Inflammatory macrophage treated with lipopolysaccharide for 4 hours (primary cell): ENCODE data around the gene GATAD2B.
A peak's percentile ranks its signal among the peaks of the same experiment; 100 is the strongest.
"Not testable (repeated sequence)": the region's sequence is repeated elsewhere in the genome, so short reads cannot be mapped to it uniquely, and the experiment has no call there.

Experiments used
- DNase-seq: peaks from one replicate; pipeline ENCODE4 v3.0.0-alpha.2; 2020

Gene GATAD2B

DNA sequence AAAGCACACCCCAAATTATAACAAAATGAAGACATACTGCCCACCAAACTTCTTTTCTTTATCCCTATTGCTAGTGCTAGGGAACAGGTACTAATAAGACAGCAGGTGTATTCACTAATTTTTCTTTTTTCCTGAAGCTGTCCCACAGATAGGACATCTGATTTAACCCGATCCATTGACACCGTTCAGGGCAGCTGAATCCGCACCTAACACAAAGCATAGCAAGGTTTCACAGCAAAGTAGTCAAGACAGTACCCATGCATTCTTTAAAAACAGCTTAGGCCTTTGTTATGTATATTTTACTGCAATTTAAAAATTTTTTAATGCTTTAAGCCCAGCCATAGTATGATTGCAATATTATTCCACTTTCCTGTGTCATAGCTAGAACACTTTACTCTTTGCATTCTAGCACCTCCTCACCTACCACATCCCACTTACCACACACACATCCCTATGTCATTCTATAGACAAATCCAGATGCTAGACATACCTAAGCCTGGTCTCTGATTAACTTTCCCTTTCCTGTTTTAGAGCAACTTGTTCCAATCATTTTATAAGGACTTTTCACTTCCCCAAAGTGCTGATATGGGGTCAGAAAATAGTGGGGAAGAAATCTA, 40.4 kb downstream of the GATAD2B start:
- peak; percentile 25 for DNase-seq

GRCh38 chr1:153881751-153882150, 41.0 kb downstream of the GATAD2B start:
- no peak for DNase-seq

DNA sequence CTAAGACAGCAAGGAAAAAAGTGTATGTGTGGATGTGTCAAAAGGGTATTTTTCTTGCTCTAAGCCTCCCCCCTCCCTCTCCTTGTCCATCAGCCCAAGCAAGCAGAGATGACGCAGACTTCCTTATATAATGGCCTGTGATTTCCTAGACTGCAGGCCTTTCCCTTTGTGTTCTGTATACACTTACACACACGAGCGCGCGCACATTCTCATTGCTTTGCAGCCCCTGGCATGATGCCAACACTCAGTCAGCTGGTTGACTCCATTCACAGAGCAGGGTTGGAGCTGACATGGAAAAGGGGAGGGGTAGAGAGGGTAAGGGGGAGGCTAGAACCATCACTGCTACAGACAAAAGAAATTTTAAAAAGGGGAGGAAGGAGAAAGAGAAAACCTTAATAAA, 41.8 kb downstream of the GATAD2B start:
- DNase-seq: peak; percentile 86

GRCh38 chr1:153880024-153880423, 42.7 kb downstream of the GATAD2B start:
- DNase-seq: no peak

DNA sequence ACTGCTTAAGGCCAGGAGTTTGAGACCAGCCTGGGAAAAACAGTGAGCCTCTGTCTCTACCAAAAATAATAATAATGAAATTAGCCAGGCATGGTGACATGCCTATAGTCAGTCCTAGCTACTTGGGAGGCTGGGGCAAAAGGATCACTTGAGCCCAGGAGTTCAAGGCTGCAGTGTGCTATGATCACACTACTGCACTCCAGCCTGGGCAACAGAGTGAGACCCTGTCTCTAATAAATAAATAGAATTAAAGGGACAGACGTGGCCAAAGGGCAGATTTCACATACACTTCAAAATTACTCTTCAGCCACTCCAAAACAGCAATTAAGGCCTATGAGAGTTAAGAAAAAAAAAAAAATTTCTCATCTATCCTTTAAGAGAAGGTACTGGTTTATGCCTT, 45.7 kb downstream of the GATAD2B start:
- DNase-seq: no peak

DNA sequence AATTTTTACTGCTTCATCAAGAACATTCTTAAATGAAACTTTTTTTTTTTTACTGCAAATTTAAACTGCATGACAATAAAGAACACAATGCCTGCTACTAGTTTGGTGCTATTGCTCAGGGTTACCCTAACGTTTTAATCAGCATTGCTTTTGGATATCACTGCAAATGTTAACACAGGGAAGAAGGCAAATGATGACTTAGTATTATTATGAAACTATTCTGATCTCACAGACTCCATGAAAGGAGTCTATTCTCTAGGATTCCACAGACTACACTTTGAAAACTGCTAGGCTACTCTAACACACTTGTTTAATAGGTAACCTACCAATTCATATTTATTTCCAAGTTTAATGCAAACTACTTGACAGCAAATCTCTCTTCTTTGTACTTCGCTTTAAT, 49.8 kb downstream of the GATAD2B start:
- peak; percentile 48 for DNase-seq

DNA sequence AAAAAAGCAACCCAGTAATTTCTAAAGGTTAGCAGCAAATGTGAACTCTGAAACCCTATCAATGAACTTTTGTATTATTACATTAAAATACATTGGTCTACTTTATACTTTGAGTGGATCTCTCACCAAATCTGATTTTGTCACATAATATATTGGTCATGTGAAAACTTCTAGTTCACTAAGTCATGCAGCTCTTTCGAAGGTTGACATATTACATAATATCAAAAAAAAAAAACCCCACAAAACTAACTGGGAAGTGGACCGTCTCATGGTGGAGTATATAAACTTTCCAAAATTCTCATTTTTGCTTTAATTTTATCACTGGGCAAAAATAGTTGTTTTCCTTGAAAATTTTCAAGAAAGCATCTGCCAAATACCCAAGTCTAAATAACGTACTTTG, 50.4 kb downstream of the GATAD2B start:
- peak; percentile 74 for DNase-seq

DNA sequence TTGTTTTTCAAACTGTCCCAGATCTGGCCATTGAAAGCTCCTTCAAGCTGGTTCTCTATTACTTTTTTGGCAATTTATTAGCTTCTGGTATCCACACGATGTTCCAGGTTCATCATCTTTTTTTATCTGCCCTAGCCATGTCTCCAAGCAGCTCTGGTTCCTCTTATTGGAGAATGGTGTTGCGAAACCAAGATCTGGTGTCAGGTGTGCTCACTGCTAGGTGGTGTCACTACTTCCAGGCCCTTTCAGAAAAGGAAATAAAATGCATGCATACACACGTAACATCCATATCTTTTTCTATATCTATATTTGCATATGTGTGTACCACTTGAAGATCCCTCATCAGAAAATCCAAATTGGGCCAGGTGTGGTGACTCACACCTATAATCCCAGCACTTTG, 53.3 kb downstream of the GATAD2B start:
- DNase-seq: no peak

DNA sequence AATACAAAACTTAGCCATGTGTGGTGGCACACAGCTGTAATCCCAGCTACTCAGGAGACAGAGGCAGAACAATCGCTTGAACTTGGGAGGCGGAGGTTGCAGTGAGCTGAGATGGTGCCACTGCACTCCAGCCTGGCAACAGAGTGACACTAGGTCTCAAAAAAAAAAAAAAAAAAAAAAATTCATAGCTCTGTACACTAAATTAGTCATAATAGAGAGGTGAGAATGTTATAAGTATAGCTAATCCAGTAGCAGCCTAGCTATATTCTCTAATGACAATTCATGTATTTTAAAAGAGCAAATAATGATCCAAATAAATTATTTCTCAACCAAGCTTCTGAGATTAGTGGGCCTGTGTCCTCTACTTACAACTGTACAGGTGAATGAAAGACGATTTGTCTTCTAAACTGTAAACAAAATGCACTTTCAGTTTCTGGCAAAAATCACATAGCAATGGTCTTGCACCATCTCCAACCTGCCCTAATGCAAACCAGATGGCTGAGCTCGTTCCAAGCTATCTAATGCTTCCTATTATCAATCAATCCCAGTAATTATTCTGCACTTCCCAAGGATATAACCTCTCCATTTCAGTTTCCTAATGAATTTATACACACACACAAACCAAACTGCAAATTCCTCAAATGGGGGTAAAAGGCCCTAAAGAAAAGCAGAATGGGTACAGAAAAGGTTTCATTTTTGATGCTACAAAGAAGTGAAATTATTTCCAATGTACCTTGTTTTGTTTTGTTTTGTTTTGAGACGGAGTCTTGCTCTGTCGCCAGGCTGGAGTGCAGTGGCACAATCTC, 56.5 kb downstream of the GATAD2B start:
- DNase-seq: no peak

GRCh38 chr1:153860285-153860684, 62.5 kb downstream of the GATAD2B start:
- no peak for DNase-seq

DNA sequence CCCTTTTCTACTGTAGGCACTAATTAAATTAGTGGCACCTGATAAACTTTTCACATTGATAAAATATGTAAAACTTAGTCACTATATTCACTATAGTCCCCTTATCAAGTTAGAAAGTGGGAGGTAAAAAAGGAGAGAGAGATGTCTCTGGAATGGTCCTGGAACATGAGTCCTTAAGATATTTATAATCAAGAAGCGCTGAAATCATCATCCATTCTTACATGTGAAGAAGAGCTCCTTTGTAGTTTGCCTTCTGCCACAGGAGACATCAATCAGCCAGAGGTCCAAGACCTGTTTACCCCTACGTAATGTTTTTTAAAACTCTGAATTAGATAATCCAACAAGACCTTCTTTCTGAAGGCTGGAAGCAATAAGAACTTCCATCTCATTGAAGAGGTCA, 65.3 kb downstream of the GATAD2B start:
- no peak for DNase-seq

DNA sequence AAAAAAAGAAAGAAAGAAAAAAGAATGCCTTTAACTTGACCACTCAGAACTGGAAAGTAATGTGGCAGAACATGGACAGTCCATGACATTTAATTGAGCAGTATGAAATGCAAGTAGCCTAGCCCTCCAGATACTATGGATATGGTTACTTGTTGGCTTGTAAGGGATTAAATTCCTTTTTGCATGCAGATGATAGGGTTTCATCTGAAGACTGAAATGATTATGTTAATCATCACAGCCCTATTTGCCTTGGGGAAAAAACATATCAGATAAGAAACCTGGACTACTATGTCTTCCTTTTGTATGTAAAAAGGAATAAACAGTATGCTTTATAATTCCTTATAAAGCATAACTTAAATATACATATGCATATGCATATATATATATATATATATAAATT, 66.0 kb downstream of the GATAD2B start:
- DNase-seq: no peak

DNA sequence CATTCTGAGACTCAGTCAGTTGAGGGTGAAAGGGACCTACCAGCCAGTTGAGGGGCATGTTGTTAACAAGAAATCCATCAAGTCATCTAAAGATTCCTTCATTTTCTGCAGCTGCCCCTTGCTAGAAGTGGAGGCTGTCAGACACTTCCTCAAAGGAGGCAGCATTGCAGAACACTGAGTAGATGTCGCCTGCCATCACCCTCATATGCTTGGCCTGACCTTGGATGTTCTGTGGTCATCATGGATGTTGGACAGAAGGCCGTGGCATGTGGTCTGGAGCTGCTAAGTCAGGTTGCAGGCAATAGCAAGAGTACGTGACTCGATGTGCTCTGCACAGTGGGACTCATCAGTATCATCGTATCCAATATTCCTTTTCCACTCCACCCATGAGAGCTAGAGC, 70.6 kb downstream of the GATAD2B start:
- peak; percentile 76 for DNase-seq

- DNase-seq: peak; percentile 69
Observed at GRCh38 chr1:153849487-153850185, 73.1 kb downstream of the GATAD2B start.

DNA sequence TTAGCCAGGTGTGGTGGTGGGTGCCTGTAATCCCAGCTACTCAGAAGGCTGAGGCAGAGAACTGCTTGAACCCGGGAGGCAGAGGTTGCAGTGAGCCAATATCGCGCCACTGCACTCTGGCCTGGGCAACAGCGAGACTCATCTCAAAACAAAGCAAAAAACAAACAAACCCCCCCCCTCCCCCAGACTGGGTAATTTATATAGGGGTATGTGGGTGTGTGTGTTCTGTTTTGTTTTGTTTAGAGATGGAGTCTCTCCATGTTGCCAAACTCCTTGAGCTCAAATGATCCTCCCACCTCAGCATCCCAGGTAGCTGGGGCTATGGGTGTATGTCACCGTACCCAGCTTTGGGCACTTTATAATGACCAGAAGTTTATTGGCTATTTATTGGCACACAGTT, 74.0 kb downstream of the GATAD2B start:
- DNase-seq: no peak

GRCh38 chr1:153845158-153845557, 77.6 kb downstream of the GATAD2B start:
- DNase-seq: no peak

- DNase-seq: not testable (repeated sequence)
Observed at GRCh38 chr1:153844349-153844748, 78.4 kb downstream of the GATAD2B start.

DNA sequence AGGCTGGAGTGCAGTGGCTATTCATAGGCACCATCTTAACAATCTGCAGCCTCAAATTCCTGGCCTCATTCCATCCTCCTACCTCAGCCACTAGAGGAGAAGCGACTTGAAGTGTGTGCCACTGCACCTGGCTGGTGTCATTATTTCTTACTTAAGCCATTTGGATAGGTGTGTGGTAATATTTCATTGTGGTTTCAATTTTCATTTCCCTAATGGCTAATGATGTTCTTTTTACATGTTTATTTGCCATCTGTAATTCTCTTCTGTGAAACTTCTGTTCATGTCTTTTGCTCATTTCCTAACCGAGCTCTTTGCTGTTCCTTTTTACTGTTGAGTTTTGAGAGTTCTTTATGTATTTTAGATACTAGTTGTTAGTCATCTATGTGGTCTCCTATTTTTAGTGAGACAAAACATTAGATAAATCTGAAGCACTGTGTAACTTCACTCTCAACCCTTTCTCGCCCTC, 80.7 kb downstream of the GATAD2B start:
- DNase-seq: peak; percentile 21

GRCh38 chr1:153841463-153841994, 81.2 kb downstream of the GATAD2B start:
- no peak for DNase-seq

DNA sequence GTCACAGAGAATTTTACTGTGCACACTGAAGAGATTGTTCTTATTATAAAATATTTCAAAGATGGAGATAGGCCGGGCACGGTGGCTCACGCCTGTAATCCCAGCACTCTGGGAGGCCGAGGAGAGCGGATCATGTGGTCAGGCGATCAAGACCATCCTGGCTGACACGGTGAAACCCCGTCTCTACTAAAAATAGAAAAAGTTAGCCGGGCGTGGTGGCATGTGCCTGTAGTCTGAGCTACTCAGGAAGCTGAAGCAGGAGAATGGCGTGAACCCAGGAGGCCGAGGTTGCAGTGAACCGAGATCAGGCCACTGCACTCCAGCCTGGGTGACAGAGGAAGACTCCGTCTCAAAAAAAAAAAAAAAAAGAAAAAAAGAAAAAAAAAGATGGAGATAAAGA, 82.0 kb downstream of the GATAD2B start:
- not testable (repeated sequence) for DNase-seq

DNA sequence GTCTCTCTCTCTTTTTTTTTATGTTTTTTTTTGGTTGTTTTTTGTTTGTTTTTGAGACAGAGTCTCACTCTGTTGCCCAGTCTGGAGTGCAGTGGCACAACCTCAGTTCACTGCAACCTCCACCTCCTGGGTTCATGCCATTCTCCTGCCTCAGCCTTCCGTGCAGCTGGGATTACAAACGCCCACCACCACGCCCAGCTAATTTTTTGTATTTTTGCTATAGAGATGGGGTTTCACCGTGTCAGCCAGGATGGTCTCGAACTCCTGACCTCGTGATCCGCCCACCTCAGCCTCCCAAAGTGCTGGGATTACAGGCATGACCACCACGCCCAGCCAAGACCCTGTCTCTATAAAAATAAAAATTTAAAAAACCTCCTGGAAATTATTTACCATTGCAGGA, 88.8 kb downstream of the GATAD2B start:
- not testable (repeated sequence) for DNase-seq

- DNase-seq: no peak
Observed at GRCh38 chr1:153833171-153833570, 89.6 kb downstream of the GATAD2B start.

- DNase-seq: no peak
Observed at GRCh38 chr1:153832293-153832692, 90.5 kb downstream of the GATAD2B start.

GRCh38 chr1:153831026-153831425, 91.7 kb downstream of the GATAD2B start:
- no peak for DNase-seq
